Mesothelial cell of epicardium (in vitro differentiated cells): ENCODE results near the gene AGTR2. TPM values are rescaled to one million over a fixed set of nuclear protein-coding genes. Genes with fewer than 3 reads are reported as not detected.
A peak's percentile ranks its signal among the peaks of the same experiment; 100 is the strongest.

Source experiments
- DNase-seq, 2 experiments: peaks; one replicate each; pipeline ENCODE4 v3.0.0; 2021; ENCODE audit warnings: low spot score in 2 of 2; ENCODE audit not compliant: unreplicated experiment in 2 of 2
- H3K27ac Mint-ChIP-seq: 2 replicates; pipeline ENCODE4 v1.8.0; 2021; ENCODE audit warnings: mixed read lengths
- H3K27me3 Mint-ChIP-seq: 2 replicates; pipeline ENCODE4 v1.8.0; 2021; ENCODE audit warnings: low read depth, mixed read lengths
- H3K36me3 Mint-ChIP-seq: 2 replicates; pipeline ENCODE4 v1.8.0; 2021; ENCODE audit warnings: mixed read lengths
- H3K4me1 Mint-ChIP-seq: 2 replicates; pipeline ENCODE4 v1.8.0; 2021; ENCODE audit warnings: mixed read lengths
- H3K4me3 Mint-ChIP-seq: 2 replicates; pipeline ENCODE4 v1.8.0; 2021; ENCODE audit warnings: mild to moderate bottlenecking, moderate library complexity, mixed read lengths
- H3K9me3 Mint-ChIP-seq: 2 replicates; pipeline ENCODE4 v1.8.0; 2021; ENCODE audit warnings: mixed read lengths
- total RNA-seq: library from RNA; stranded (reverse); gene quantifications from 3 replicates; pipeline ENCODE4 v1.2.1, GENCODE V29; 2021
- TF ChIP-seq, protein P1 (sequence below): fragments of 200-600 bp; sonication (generic); IDR thresholded peaks from one replicate; pipeline ENCODE4 v1.5.0; 2021; ENCODE audit warnings: antibody characterized with exemption; ENCODE audit not compliant: unreplicated experiment

Gene AGTR2
- total RNA-seq, 1 donor from 2014 or later, result 6.0 TPM

GRCh38 chrX:116185163-116185562 is 14.6 kb downstream of the AGTR2 start:
- TF ChIP-seq, protein P1, sequence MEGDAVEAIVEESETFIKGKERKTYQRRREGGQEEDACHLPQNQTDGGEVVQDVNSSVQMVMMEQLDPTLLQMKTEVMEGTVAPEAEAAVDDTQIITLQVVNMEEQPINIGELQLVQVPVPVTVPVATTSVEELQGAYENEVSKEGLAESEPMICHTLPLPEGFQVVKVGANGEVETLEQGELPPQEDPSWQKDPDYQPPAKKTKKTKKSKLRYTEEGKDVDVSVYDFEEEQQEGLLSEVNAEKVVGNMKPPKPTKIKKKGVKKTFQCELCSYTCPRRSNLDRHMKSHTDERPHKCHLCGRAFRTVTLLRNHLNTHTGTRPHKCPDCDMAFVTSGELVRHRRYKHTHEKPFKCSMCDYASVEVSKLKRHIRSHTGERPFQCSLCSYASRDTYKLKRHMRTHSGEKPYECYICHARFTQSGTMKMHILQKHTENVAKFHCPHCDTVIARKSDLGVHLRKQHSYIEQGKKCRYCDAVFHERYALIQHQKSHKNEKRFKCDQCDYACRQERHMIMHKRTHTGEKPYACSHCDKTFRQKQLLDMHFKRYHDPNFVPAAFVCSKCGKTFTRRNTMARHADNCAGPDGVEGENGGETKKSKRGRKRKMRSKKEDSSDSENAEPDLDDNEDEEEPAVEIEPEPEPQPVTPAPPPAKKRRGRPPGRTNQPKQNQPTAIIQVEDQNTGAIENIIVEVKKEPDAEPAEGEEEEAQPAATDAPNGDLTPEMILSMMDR, result no peak
- H3K27ac Mint-ChIP-seq, result no peak overlapping the region
- no peaks in the 10 kb centered on the region for H3K27me3 Mint-ChIP-seq
- no peak overlapping the region for H3K4me3 Mint-ChIP-seq
- DNase-seq, result no peak
- no peaks in the 10 kb centered on the region for H3K4me1 Mint-ChIP-seq
- peaks cover 44% of the 10 kb centered on the region for H3K9me3 Mint-ChIP-seq
- H3K36me3 Mint-ChIP-seq, result no peaks in the 10 kb centered on the region

- H3K4me1 Mint-ChIP-seq, result no peaks in the 10 kb centered on the region
- DNase-seq, result no peak
- H3K9me3 Mint-ChIP-seq, result peaks cover 24% of the 10 kb centered on the region
- H3K27ac Mint-ChIP-seq, result no peak overlapping the region
- peaks cover 2% of the 10 kb centered on the region for H3K36me3 Mint-ChIP-seq
- TF ChIP-seq, protein P1, result no peak
- no peaks in the 10 kb centered on the region for H3K27me3 Mint-ChIP-seq
- no peak overlapping the region for H3K4me3 Mint-ChIP-seq
Observed at GRCh38 chrX:116194649-116195048, 24.1 kb downstream of the AGTR2 start.

GRCh38 chrX:116198235-116198634 is 27.7 kb downstream of the AGTR2 start:
- no peaks in the 10 kb centered on the region for H3K27me3 Mint-ChIP-seq
- TF ChIP-seq, protein P1, result no peak
- no peak overlapping the region for H3K27ac Mint-ChIP-seq
- peaks cover 11% of the 10 kb centered on the region for H3K4me1 Mint-ChIP-seq
- no peak for DNase-seq
- H3K36me3 Mint-ChIP-seq, result no peaks in the 10 kb centered on the region
- peaks cover 9% of the 10 kb centered on the region for H3K9me3 Mint-ChIP-seq
- no peak overlapping the region for H3K4me3 Mint-ChIP-seq

DNA sequence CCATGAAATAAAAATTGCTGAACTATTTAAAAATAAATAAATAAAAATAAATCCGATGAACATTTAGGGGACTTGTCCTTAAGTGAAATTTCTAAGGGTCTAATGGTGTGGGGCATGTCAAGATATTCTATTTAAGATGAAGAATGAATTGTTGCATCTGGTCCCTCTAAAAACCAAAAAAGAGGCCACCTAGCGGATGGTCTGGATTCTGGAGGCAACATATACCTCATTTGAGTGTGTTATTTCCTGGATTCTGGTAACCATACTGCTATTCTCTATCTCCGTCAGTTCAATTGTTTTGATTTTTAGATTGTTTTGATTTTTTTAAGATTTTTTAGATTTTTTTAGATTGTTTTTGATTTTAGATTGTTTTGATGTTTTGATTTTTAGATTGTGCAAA is 28.3 kb downstream of the AGTR2 start:
- H3K9me3 Mint-ChIP-seq, result peaks cover 9% of the 10 kb centered on the region
- peaks cover 11% of the 10 kb centered on the region for H3K4me1 Mint-ChIP-seq
- no peak for DNase-seq
- no peak overlapping the region for H3K27ac Mint-ChIP-seq
- H3K4me3 Mint-ChIP-seq, result no peak overlapping the region
- H3K36me3 Mint-ChIP-seq, result no peaks in the 10 kb centered on the region
- TF ChIP-seq, protein P1, result no peak
- H3K27me3 Mint-ChIP-seq, result no peaks in the 10 kb centered on the region

DNA sequence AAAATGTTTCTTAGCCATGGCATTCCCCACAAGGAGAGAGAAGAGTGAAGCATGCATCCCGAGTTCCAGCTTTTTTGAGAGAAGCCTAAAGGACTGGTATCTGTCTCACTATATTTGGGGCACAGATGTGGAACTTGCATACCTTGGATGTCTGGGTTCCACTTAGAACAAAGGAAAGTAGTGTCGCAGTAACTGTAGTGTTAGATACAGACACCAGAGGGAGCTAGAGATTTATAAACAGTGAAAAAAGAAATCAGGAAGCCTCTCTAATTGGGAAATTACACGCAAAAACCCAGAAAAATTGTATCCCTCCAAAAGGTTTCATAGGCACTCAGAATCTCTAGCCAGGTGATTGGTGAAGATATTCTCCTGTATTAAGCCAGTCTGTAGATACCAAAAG is 34.4 kb downstream of the AGTR2 start:
- H3K36me3 Mint-ChIP-seq, result no peaks in the 10 kb centered on the region
- peaks cover 5% of the 10 kb centered on the region for H3K27me3 Mint-ChIP-seq
- H3K27ac Mint-ChIP-seq, result no peak overlapping the region

More for the DNA sequence above, 34.4 kb downstream of the AGTR2 start:
- Mint-ChIP-seq H3K4me3 (no peak overlapping the region), H3K9me3 (peaks cover 13% of the 10 kb centered on the region), H3K4me1 (peaks cover 17% of the 10 kb centered on the region)
- TF ChIP-seq, protein P1, result peak; percentile 87
- no peak for DNase-seq
